GM12875 (cell line): ENCODE data around the gene LTBR.

ENCODE experiments used
- H3K4me3 ChIP-seq: one replicate; pipeline ENCODE4 v1.5.1; 2011; ENCODE audit warnings: low read depth, low read length, control low read depth
- TF ChIP-seq, protein P1 (sequence below): IDR thresholded peaks from 2 replicates; pipeline ENCODE4 v1.5.1; 2011; ENCODE audit warnings: low read depth, mild to moderate bottlenecking, control low read depth, inconsistent platforms, low read length, moderate library complexity, borderline replicate concordance; ENCODE audit not compliant: insufficient read depth

LTBR gene

DNA sequence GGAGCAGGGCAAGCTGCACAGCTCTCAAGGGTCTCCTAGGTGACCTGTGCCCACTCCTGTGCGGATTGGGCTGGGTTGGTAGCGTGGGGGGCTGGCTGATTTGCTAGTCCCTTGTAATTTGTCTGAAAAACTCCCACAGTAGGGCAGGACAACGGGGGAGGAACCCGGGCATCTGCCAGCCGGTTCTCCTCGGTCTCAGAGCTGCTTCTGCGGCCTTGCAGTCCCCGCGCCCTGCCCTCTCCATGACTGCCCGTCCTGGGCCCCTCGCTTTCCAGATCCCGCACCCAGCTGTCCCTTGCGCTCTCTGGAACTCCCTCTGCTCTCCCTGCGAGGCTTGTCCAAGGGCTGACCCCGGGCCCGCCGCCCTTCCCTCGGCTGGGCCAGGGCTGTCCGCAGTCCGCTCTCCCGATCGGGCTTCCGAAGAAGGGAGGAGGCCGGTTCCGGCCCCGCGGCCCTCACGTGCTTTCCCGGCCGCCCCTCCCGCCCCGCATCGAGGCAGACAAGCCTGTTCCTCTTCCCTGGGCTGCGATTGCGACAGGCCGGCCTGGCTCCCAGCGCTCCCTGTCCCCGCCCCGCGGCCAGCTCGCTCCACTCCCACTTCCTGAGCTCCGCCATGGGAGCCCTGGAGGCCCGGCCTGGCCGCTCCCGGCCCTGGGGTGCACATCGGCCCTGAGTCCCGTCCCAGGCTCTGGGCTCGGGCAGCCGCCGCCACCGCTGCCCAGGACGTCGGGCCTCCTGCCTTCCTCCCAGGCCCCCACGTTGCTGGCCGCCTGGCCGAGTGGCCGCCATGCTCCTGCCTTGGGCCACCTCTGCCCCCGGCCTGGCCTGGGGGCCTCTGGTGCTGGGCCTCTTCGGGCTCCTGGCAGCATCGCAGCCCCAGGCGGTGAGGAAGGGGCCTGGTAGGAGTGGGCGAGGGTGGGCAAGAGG, at the start of gene LTBR:
LTBR (plus strand) TSS at position 591 of the 927 bp plus-strand sequence; CDS start at position 788, 197 bp downstream.
- no peak within 1 kb of the TSS for H3K4me3 ChIP-seq
- TF ChIP-seq, protein P1, sequence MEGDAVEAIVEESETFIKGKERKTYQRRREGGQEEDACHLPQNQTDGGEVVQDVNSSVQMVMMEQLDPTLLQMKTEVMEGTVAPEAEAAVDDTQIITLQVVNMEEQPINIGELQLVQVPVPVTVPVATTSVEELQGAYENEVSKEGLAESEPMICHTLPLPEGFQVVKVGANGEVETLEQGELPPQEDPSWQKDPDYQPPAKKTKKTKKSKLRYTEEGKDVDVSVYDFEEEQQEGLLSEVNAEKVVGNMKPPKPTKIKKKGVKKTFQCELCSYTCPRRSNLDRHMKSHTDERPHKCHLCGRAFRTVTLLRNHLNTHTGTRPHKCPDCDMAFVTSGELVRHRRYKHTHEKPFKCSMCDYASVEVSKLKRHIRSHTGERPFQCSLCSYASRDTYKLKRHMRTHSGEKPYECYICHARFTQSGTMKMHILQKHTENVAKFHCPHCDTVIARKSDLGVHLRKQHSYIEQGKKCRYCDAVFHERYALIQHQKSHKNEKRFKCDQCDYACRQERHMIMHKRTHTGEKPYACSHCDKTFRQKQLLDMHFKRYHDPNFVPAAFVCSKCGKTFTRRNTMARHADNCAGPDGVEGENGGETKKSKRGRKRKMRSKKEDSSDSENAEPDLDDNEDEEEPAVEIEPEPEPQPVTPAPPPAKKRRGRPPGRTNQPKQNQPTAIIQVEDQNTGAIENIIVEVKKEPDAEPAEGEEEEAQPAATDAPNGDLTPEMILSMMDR = no peak

DNA sequence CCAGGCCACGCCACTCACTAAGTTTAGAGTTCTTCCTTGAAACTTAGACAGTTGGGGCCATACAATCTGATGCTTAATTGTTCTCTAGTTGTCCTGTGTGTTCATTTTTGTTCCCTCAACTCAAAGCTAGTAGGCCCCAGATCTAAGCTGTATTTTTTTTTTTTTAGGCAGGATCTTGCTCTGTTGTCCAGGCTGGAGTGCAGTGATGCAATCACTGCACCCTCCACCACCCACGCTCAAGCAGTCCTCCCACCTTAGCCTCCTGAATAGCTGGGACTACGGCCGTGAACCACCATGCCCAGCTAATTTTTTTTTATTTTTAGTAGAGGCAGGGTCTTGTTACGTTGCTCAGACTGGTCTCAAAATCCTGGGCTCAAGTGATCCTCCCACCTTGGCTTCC, 49.6 kb upstream of the LTBR start:
- H3K4me3 ChIP-seq = no peak overlapping the region
- TF ChIP-seq, protein P1 = no peak

DNA sequence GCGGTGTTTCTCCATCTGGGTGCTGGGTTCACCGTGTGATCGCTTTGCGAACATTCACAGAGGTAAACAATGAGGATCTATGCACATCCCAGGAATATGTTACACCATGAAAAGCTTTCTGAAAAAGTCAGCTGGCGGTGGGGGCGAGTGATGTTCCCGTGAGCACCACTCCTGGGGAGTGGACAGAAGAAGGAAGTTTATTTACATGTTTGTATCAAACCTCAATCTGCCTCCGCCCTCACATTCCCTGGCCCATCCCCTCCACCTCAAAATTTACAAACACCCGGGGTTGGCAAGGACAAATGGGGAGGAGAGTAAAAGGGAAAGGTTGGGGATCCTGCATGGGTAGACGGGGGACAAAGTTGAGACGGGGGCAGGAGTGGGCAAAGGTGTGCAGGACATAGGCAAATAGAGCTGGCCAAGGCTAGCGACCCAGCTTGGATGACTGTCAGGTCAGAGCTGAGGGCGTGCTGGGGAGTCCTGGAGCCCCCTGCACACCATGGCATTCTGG, 49.0 kb upstream of the LTBR start:
- no peak overlapping the region for H3K4me3 ChIP-seq
- TF ChIP-seq, protein P1 = no peak

DNA sequence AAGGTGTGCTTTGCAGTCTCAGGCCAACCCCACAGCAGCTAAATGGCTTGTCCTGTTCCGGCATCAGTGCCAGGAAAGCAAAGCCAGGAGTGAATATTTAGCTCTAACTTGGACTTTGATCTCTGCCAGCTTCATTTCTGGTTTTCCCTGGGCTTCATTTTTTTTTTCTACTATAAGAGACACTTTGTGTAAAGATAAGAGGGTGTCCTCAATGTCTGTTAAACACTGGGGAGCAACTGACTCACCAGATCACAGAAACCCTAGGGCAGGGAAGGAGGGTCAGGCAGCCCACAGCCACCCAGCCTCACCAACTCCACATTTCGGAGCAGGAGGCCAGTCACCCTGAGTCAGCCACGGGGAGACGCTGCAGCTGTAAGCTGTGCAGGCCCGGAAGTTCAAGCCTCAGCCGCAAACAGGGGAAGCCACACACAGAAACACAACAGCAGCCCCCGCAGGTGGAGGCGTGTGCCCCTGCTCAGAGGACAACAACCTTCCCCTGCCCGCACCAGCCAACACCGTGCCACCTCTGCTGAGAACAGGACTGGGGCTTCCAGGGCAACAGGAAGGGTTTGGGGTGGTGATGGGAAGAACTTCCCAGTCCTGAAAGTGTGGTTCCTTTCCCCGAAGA, 48.4 kb upstream of the LTBR start:
- TF ChIP-seq, protein P1 = peak; percentile 84
- peak overlapping the region; percentile 33 for H3K4me3 ChIP-seq

DNA sequence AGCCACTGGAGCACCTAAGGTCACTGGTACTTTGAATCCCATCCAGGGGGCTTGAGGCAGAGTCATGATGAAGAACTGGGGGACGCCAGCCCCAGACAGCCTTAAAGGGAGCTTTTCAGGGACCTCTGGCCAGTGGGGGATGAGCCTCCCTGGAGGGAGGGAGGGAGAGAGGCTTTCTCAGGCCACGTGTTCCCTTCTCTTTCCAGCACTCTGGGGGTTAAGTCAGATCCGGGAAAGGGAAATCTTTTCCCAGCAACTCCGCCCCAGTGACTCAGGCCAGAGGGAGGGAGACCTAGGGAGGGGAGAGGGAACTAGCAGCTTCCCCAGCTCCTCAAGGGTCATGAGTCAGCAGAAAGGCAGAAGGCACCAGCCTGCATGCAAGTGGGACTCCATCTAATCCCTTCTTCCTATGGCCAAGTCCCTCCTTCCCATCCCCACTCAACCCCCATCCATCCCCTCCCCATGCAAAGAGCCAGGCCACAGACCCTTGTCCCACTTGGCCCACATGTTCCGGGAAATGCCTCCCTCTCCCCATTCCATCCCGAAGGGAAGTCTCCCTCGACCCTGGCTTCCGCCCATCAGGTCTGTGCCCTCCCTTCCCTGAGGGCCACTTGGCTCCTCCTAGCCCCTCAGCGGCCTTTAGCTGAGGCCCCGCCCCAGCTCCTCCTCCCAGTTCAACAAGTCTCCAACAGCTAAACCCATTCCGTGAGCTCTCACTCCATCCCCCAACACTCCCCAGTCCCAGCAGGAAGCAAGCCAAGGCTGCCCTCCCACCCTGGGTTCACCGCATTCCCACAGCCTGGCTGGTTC, 47.7 kb upstream of the LTBR start:
- TF ChIP-seq, protein P1 = no peak
- H3K4me3 ChIP-seq = peak overlapping the region; percentile 33

DNA sequence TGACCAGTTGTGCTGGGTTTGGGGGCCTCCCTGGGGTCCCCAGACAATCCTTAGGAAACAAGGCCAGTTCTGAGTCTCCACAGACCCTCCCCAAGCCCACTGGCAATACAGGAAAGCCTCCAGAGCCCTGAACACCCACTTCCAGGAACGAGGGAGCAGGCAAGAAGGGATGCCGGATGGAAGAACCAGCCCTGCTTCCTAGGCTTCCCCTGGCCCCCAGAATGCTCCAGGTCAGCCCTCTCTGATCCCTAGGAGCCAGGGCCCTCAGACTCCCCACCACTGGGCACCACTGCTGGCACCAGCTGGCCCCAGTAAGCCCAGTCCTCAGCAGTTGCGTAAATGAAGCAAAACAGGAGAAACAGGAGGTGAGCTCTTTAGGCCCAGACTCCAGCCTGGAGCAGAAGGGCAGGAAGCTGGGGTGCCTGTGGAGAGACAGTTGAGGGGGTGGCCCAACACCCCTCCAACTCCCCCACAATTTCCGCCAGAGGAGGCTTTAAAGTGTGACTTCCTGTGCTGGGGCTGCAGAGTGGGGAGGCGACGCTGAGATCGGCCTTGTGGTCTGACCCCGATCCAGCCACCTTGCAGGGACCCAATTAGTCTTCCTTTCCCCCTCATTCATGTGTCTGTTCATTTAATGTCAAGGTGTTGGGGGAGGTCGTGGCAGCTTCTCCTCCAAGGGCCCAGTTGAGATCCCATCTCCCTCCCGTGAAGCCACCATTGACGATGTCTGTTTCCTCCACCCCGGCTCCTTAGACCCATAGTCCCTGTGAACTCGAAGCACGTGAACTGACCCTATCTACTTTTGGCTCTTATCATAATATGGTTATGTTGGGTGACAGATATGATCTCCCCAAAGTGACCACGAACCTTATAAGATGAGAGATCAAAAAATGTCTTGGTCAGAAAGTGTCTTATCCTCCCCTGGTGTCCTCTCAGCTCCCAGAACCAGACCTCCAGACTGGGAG, 46.8 kb upstream of the LTBR start:
- TF ChIP-seq, protein P1 = no peak
- H3K4me3 ChIP-seq = peak overlapping the region; percentile 33
